ENCODE data around the gene TNFAIP6.

Gene TNFAIP6

GRCh38 chr2:151423760-151424159 is 66.4 kb downstream of the TNFAIP6 start:
- no peak for DNase-seq
